Chondrocyte (in vitro differentiated cells): Measurements from ENCODE around the gene DPP3. TPM values are rescaled to one million over a fixed set of nuclear protein-coding genes. Genes with fewer than 3 reads are reported as not detected.

Experiments
- DNase-seq: peaks from one replicate; pipeline ENCODE4 v3.0.0; 2021; ENCODE audit warnings: mixed read lengths, low spot score
- H3K27ac Mint-ChIP-seq: one replicate; pipeline ENCODE4 v1.8.0; 2021; ENCODE audit warnings: mild to moderate bottlenecking, moderate library complexity, mixed read lengths; ENCODE audit not compliant: unreplicated experiment
- H3K27me3 Mint-ChIP-seq: 2 replicates; pipeline ENCODE4 v1.8.0; 2021; ENCODE audit warnings: low read depth, mixed read lengths
- H3K36me3 Mint-ChIP-seq: 2 replicates; pipeline ENCODE4 v1.8.0; 2021; ENCODE audit warnings: low read depth, mixed read lengths
- H3K4me1 Mint-ChIP-seq: 2 replicates; pipeline ENCODE4 v1.8.0; 2021; ENCODE audit warnings: low read depth, mild to moderate bottlenecking, mixed read lengths
- H3K4me3 Mint-ChIP-seq: one replicate; pipeline ENCODE4 v1.8.0; 2021; ENCODE audit warnings: mild to moderate bottlenecking, moderate library complexity, mixed read lengths; ENCODE audit not compliant: unreplicated experiment
- H3K9me3 Mint-ChIP-seq: 2 replicates; pipeline ENCODE4 v1.8.0; 2021; ENCODE audit warnings: low read depth, mixed read lengths
- CTCF ChIP-seq: fragments of 200-600 bp; sonication (generic); IDR thresholded peaks from 2 replicates; pipeline ENCODE4 v1.5.0; 2021; ENCODE audit warnings: antibody characterized with exemption, mild to moderate bottlenecking, moderate library complexity
- total RNA-seq: library from RNA; stranded (reverse); gene quantifications from 3 replicates; pipeline ENCODE4 v1.2.1, GENCODE V29; 2021

The DPP3 gene
- total RNA-seq, 1 donor from 2014 or later = 44.4 TPM

GRCh38 chr11:66450560-66450959 is 29.7 kb upstream of the DPP3 start:
- H3K4me1 Mint-ChIP-seq = no peaks in the 10 kb centered on the region
- H3K4me3 Mint-ChIP-seq = no peak overlapping the region
- no peak for TF ChIP-seq CTCF
- no peak overlapping the region for H3K27ac Mint-ChIP-seq
- H3K9me3 Mint-ChIP-seq = peaks cover 5% of the 10 kb centered on the region
- no peak for DNase-seq
- H3K36me3 Mint-ChIP-seq = peaks cover 5% of the 10 kb centered on the region
- H3K27me3 Mint-ChIP-seq = peaks cover 59% of the 10 kb centered on the region

GRCh38 chr11:66451663-66452062 is 28.6 kb upstream of the DPP3 start:
- peaks cover 5% of the 10 kb centered on the region for H3K9me3 Mint-ChIP-seq
- H3K27me3 Mint-ChIP-seq = peaks cover 50% of the 10 kb centered on the region
- no peak overlapping the region for H3K27ac Mint-ChIP-seq
- H3K4me3 Mint-ChIP-seq = no peak overlapping the region
- no peaks in the 10 kb centered on the region for H3K4me1 Mint-ChIP-seq
- DNase-seq = no peak
- TF ChIP-seq CTCF = no peak
- H3K36me3 Mint-ChIP-seq = peaks cover 5% of the 10 kb centered on the region

GRCh38 chr11:66454247-66454646 is 26.0 kb upstream of the DPP3 start:
- no peak for TF ChIP-seq CTCF
- no peak overlapping the region for H3K4me3 Mint-ChIP-seq
- peaks cover 41% of the 10 kb centered on the region for H3K27me3 Mint-ChIP-seq
- H3K4me1 Mint-ChIP-seq = no peaks in the 10 kb centered on the region
- no peak overlapping the region for H3K27ac Mint-ChIP-seq
- no peak for DNase-seq
- H3K9me3 Mint-ChIP-seq = peaks cover 5% of the 10 kb centered on the region
- peaks cover 5% of the 10 kb centered on the region for H3K36me3 Mint-ChIP-seq

- Mint-ChIP-seq H3K27me3 (peaks cover 37% of the 10 kb centered on the region), H3K4me1 (no peaks in the 10 kb centered on the region), H3K9me3 (peaks cover 5% of the 10 kb centered on the region), H3K36me3 (peaks cover 5% of the 10 kb centered on the region), H3K4me3 (no peak overlapping the region), H3K27ac (no peak overlapping the region)
- DNase-seq = no peak
- TF ChIP-seq CTCF = no peak
These were observed 25.4 kb upstream of the DPP3 start for GRCh38 chr11:66454828-66455227.

GRCh38 chr11:66457826-66458225 is 22.4 kb upstream of the DPP3 start:
- Mint-ChIP-seq H3K36me3 (peaks cover 2% of the 10 kb centered on the region), H3K27ac (no peak overlapping the region), H3K4me1 (no peaks in the 10 kb centered on the region)

More at GRCh38 chr11:66457826-66458225, 22.4 kb upstream of the DPP3 start:
- DNase-seq = no peak
- Mint-ChIP-seq H3K9me3 (no peaks in the 10 kb centered on the region), H3K27me3 (peaks cover 17% of the 10 kb centered on the region), H3K4me3 (no peak overlapping the region)
- TF ChIP-seq CTCF = no peak
